A673 (cell line): ENCODE results near the gene A2M.

Source experiments
- CTCF ChIP-seq: fragments of 300-800, 200-600 bp; sonication (generic); conservative IDR thresholded peaks from 2 replicates; pipeline ENCODE4 v1.5.1; 2017; ENCODE audit warnings: low read depth, mild to moderate bottlenecking, antibody characterized with exemption, low read length, moderate library complexity, mixed read lengths
- EZH2 ChIP-seq: fragments of 200-600 bp; sonication (generic); IDR thresholded peaks from 2 replicates; pipeline ENCODE4 v1.6.1; 2017; ENCODE audit warnings: borderline replicate concordance, low read depth, mild to moderate bottlenecking, mixed read lengths, antibody characterized with exemption, low read length; ENCODE audit not compliant: poor library complexity, severe bottlenecking

DNA sequence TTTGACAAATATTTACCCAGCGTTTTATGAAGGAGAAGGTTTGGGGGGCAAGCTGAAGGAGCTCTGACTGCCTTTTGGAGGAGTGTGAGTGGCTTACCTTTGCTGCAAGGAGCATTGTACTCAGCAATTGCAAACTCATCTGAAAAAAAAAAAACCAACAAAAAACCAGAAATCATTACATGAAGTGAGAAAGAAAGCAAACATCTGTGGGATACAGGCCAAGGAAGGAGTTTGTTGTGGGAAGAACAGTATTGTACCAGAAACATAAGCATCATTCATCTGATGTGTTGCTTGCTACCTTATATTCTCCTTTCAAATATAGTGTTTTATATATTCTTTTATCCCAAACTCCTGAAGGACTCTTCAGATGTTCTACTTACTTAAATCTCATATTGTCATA is 47.6 kb downstream of the A2M start:
- no peak for TF ChIP-seq CTCF
- no peak for TF ChIP-seq EZH2
